ENCODE results near the gene TNK1. TPM values are rescaled to one million over a fixed set of nuclear protein-coding genes. Genes with fewer than 3 reads are reported as not detected.
A peak's percentile ranks its signal among the peaks of the same experiment; 100 is the strongest.
"Not testable (repeated sequence)": the region's sequence is repeated elsewhere in the genome, so short reads cannot be mapped to it uniquely, and the experiment has no call there.

The TNK1 gene
- total RNA-seq = 1 to 10 TPM; 3.7 to 6.8 TPM
- 4.0 TPM for polyA plus RNA-seq (ENCODE audit: insufficient read depth, low read depth, low replicate concordance)
- long read RNA-seq, donor 1, partial matches to known transcripts = 5 of 33 reads
- long read RNA-seq, donor 1, other reads (novel, unspliced or antisense) = 28 of 33 reads
- long read RNA-seq, donor 2 = 0 reads

GRCh38 chr17:7380855-7381683, at the start of gene TNK1:
TSS of gene TNK1 (plus strand) at chr17:7381089. CDS start at chr17:7382927, 1,838 bp downstream.
- Histone ChIP-seq H3K4me1 (peaks cover 28% of the 10 kb centered on the region), H3K36me3 (ENCODE audit: low read depth, missing control alignments) (no peaks in the 10 kb centered on the region), H3K27me3 (no peaks in the 10 kb centered on the region), H3K9me3 (no peaks in the 10 kb centered on the region), H3K4me3 (peak within 1 kb of the TSS; percentile 34 to 61), H3K27ac (peak within 1 kb of the TSS in 1 of 2 donors; percentile 33)
- 4 to 7% methylated on average over 19 to 52 of the region's 52 CpGs for WGBS, 2 donors
- DNase-seq = peak; percentile 59
- TF ChIP-seq POLR2A (IDR thresholded peaks at IDR 0.05) = no peak
- TF ChIP-seq, protein P1, sequence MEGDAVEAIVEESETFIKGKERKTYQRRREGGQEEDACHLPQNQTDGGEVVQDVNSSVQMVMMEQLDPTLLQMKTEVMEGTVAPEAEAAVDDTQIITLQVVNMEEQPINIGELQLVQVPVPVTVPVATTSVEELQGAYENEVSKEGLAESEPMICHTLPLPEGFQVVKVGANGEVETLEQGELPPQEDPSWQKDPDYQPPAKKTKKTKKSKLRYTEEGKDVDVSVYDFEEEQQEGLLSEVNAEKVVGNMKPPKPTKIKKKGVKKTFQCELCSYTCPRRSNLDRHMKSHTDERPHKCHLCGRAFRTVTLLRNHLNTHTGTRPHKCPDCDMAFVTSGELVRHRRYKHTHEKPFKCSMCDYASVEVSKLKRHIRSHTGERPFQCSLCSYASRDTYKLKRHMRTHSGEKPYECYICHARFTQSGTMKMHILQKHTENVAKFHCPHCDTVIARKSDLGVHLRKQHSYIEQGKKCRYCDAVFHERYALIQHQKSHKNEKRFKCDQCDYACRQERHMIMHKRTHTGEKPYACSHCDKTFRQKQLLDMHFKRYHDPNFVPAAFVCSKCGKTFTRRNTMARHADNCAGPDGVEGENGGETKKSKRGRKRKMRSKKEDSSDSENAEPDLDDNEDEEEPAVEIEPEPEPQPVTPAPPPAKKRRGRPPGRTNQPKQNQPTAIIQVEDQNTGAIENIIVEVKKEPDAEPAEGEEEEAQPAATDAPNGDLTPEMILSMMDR (IDR thresholded peaks at IDR 0.05) = no peak
- intact Hi-C loops (cut with DNase I; ENCODE audit: low total_unique reads) = no loop called here

DNA sequence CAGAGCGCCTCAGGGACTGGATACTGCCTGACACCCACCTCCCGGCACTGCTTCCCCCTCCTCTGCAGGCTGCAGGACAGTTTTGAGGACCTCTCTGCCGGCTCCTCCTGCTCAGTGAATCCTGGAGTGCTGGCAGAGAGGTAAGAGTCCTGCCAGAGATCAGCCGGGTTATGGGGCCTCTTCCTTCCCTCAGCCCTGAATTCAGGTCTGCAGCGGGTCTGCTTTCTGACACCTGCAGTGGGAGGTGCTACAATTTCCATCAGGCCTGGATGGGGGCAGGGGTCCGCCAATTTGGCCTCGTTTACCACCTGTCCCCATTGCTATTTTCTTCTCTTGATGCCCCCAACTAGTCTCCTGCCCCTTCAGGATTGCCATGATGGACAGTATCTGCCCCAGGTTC, 48.8 kb upstream of the TNK1 start:
- no peak for DNase-seq
- intact Hi-C loops (cut with DNase I; ENCODE audit: low total_unique reads) = no loop called here
- H3K9me3 ChIP-seq = no peaks in the 10 kb centered on the region
- peaks cover 14% of the 10 kb centered on the region for H3K4me1 ChIP-seq
- no peak for TF ChIP-seq POLR2A (IDR thresholded peaks at IDR 0.05)
- TF ChIP-seq, protein P1 (IDR thresholded peaks at IDR 0.05) = no peak
- peak overlapping the region in 1 of 2 donors; percentile 53 for H3K27ac ChIP-seq
- H3K36me3 ChIP-seq (ENCODE audit: low read depth, missing control alignments) = no peaks in the 10 kb centered on the region
- no peak overlapping the region for H3K4me3 ChIP-seq
- 57 to 61% methylated on average over 7 of the region's 7 CpGs for WGBS, 2 donors
- H3K27me3 ChIP-seq = no peaks in the 10 kb centered on the region

- intact Hi-C loops (cut with DNase I; ENCODE audit: low total_unique reads); H3K36me3 ChIP-seq (ENCODE audit: low read depth, missing control alignments); H3K27me3 ChIP-seq; H3K4me3 ChIP-seq; H3K9me3 ChIP-seq: not testable (repeated sequence)
- peak overlapping the region in 1 of 2 donors; percentile 53 for H3K27ac ChIP-seq
- peaks cover 14% of the 10 kb centered on the region for H3K4me1 ChIP-seq
- DNase-seq = peak; percentile 43
- 25 to 44% methylated on average over 13 to 14 of the region's 14 CpGs for WGBS, 2 donors
Measured at GRCh38 chr17:7332600-7333069, 48.3 kb upstream of the TNK1 start.

GRCh38 chr17:7334938-7335538, 45.9 kb upstream of the TNK1 start:
- H3K36me3 ChIP-seq (ENCODE audit: low read depth, missing control alignments) = no peaks in the 10 kb centered on the region
- TF ChIP-seq POLR2A (IDR thresholded peaks at IDR 0.05) = no peak
- TF ChIP-seq, protein P1 (IDR thresholded peaks at IDR 0.05) = no peak
- no peak for DNase-seq
- H3K27ac ChIP-seq = no peak overlapping the region
- 84 to 89% methylated on average over 3 of the region's 3 CpGs for WGBS, 2 donors
- H3K4me1 ChIP-seq = peaks cover 5% of the 10 kb centered on the region
- no peaks in the 10 kb centered on the region for H3K9me3 ChIP-seq
- no peaks in the 10 kb centered on the region for H3K27me3 ChIP-seq
- H3K4me3 ChIP-seq = no peak overlapping the region
- intact Hi-C loops (cut with DNase I; ENCODE audit: low total_unique reads) = no loop called here

DNA sequence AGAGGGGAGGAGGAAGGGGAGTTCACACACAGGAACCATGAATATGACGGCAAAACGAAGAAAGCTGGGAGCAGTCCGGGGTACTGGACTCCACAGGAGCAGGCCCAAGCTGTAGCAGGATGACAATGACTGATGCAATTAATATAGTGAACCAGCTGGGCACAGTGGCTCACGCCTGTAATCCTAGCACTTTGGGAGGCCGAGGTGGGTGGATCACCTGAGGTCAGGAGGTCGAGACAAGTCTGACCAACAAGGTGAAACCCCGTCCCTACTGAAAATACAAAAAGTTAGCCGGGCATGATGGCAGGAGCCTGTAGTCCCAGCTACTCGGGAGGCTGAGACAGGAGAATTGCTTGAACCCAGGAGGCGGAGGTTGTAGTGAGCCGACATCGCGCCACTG, 45.1 kb upstream of the TNK1 start:
- 78 to 85% methylated on average over 13 of the region's 13 CpGs for WGBS, 2 donors
- DNase-seq; H3K4me3 ChIP-seq; H3K9me3 ChIP-seq; H3K27ac ChIP-seq; intact Hi-C loops (cut with DNase I; ENCODE audit: low total_unique reads); H3K4me1 ChIP-seq; H3K27me3 ChIP-seq; H3K36me3 ChIP-seq (ENCODE audit: low read depth, missing control alignments): not testable (repeated sequence)

Data from testis (tissue), 5 donors.